NT2/D1 (cell line): Measurements from ENCODE around the gene SEPTIN12.

Source experiments
- SUZ12 ChIP-seq: IDR thresholded peaks from 2 replicates; pipeline ENCODE4 v1.6.1; 2011; ENCODE audit not compliant: insufficient read length, insufficient read depth; ENCODE audit errors: extremely low read depth
- YY1 ChIP-seq: IDR thresholded peaks from 2 replicates; pipeline ENCODE4 v1.6.1; 2011; ENCODE audit not compliant: insufficient read length, insufficient read depth
- ZNF274 ChIP-seq: IDR thresholded peaks from 2 replicates; pipeline ENCODE4 v1.6.1; 2011; ENCODE audit warnings: mild to moderate bottlenecking, low read depth, low read length

DNA sequence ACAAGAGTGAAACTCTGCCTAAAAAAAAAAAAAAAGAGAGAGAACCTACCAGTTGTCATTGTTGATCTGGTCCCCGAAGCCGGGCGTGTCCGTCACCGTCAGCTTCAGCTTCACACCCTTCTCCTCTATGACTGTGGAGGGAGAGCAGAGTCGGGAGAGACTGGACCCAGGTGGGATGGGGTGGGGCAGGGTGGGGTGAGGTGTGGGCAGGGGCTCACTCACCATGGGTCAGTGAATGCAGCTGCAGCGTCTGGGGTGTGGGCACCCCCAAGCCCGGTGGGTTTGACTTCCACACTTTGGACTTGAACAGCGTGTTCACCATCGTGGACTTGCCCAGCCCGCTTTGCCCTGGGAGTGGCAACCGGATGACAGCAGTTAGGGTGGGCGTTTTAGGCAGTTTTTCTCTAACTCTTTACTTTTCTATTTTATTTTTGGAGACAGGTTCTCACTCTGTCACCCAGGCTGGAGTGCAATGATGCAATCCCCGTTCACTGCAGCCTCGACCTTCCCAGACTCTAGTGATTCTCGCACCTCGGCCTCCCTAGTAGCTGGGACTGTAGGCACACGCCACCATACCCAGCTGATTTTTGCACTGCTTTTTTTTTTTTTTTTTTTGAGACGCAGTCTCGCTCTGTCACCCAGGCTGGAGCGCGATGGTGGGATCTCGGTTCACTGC lies 2.2 kb downstream of the SEPTIN12 start:
- TF ChIP-seq ZNF274 (no peak), YY1 (no peak), SUZ12 (no peak)
